ENCODE data around the gene EGLN3. TPM values are rescaled to one million over a fixed set of nuclear protein-coding genes. Genes with fewer than 3 reads are reported as not detected.

EGLN3 gene
- total and polyA plus RNA-seq, 10 of the 15 experiments (the other 5 are each of a cell fraction or from before 2014, with no cell fraction given): 0.42 to 8.1 (median 2.0) TPM

DNA sequence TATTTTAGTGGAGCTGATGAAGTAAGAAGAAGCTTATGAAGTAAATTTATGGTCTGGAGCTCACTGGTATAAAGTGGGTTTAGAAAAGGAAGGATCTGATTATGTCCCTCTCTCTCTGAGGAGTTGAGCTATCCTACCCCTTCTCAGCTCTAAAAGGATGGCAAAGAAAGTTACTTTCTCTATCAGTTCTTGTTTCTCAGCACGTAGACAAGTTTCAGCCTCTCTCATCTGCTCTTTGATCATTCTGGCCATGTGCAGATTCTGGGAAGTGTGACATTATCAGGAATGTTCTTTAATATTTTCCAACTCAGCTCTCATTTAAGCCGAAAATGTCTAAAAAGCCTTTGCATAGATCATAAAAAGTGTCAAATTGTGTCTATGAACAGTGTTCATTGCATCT is 5.8 kb upstream of the EGLN3 start (continued):
- TF ChIP-seq, protein P1, sequence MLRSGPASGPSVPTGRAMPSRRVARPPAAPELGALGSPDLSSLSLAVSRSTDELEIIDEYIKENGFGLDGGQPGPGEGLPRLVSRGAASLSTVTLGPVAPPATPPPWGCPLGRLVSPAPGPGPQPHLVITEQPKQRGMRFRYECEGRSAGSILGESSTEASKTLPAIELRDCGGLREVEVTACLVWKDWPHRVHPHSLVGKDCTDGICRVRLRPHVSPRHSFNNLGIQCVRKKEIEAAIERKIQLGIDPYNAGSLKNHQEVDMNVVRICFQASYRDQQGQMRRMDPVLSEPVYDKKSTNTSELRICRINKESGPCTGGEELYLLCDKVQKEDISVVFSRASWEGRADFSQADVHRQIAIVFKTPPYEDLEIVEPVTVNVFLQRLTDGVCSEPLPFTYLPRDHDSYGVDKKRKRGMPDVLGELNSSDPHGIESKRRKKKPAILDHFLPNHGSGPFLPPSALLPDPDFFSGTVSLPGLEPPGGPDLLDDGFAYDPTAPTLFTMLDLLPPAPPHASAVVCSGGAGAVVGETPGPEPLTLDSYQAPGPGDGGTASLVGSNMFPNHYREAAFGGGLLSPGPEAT (IDR thresholded peaks at IDR 0.05; ENCODE audit: low read depth): peak; percentile 36; the same call in 1 of the 2 replicates
- TF ChIP-seq YY1 (IDR thresholded peaks at IDR 0.05; ENCODE audit: low read depth, low read length) (no peak), NR2F1 (conservative IDR thresholded peaks at IDR 0.05) (no peak), FOXM1 (IDR thresholded peaks at IDR 0.05; ENCODE audit: low read depth, low read length) (no peak)

GRCh38 chr14:33954016-33954598 is 3.2 kb upstream of the EGLN3 start:
- no peak for ATAC-seq
- FAIRE-seq: no peak
- H2AFZ ChIP-seq (ENCODE audit: control insufficient read depth, low read depth, low read length): no peak overlapping the region
- no peak overlapping the region for H3K9ac ChIP-seq (ENCODE audit: control insufficient read depth, insufficient read depth, low read length)
- H3K4me2 ChIP-seq (ENCODE audit: control insufficient read depth, insufficient read depth): no peak overlapping the region
- ChIA-PET RAD21 (ENCODE audit: unreplicated experiment) (interaction anchor here (0.6 kb wide), 1 partner anchor 65 kb away, joined by 3 read pairs; no protein-coding TSS in a partner anchor), CTCF (interaction anchor here (0.8 to 1.4 kb wide), 2 partner anchors 11 to 144 kb away, joined by 3 to 4 read pairs; no protein-coding TSS in a partner anchor), POLR2A (interaction anchor here (1.0 kb wide), 1 partner anchor 9 kb away, joined by 4 read pairs; no protein-coding TSS in a partner anchor), SMC1A (ENCODE audit: uncharacterized antibody, unreplicated experiment) (interaction anchor here (0.9 to 3.1 kb wide), 6 partner anchors 8 to 142 kb away, joined by 3 to 13 read pairs (median 4); no protein-coding TSS in a partner anchor)
- intact Hi-C loops (cut with micrococcal nuclease; ENCODE audit: unreplicated experiment) (loop anchor here (10.0 kb wide), 1 partner anchor 109 kb away; no protein-coding TSS in a partner anchor), in situ Hi-C loops (cut with MboI) (no loop called here)
- 53% methylated on average over 3 of the region's 3 CpGs for WGBS (ENCODE audit: insufficient coverage, insufficient replicate concordance, low lambda C conversion rate, missing lambda C conversion rate)
- no peak for DNase-seq (ENCODE audit: low read depth, low spot score)
- H3K27ac ChIP-seq (ENCODE audit: control insufficient read depth, insufficient read depth): no peak overlapping the region
- H3K27me3 ChIP-seq (replicated peaks in 1 of 2; ENCODE audit: control insufficient read depth in 2 of 2, insufficient read depth in 2 of 2, low read length in 1 of 2): peaks cover 0 to 8% of the 10 kb centered on the region in 2 experiments; a peak in 2 of 4 replicates
- peaks cover 20% of the 10 kb centered on the region for H3K4me1 ChIP-seq (ENCODE audit: control insufficient read depth, insufficient read depth, low read length)
- no TSS peak for BruUV-seq (replicated peaks)
- H3K4me3 ChIP-seq: no peak overlapping the region
- H3K36me3 ChIP-seq (ENCODE audit: control insufficient read depth in 2 of 2, insufficient read depth in 2 of 2, low read length in 1 of 2): no peaks in the 10 kb centered on the region
- H3K79me2 ChIP-seq (ENCODE audit: control insufficient read depth, insufficient read depth, low read length): no peaks in the 10 kb centered on the region; the same call in 1 of the 2 replicates
- H3K9me3 ChIP-seq (replicated peaks; ENCODE audit: control insufficient read depth, insufficient read depth, low read length): no peaks in the 10 kb centered on the region; the same call in 1 of the 3 replicates
- no peaks in the 10 kb centered on the region for H4K20me1 ChIP-seq (ENCODE audit: control insufficient read depth, insufficient read depth)
- no peak for TF ChIP-seq NFXL1 (IDR thresholded peaks at IDR 0.05; ENCODE audit: borderline replicate concordance)
- TF ChIP-seq, protein P2, sequence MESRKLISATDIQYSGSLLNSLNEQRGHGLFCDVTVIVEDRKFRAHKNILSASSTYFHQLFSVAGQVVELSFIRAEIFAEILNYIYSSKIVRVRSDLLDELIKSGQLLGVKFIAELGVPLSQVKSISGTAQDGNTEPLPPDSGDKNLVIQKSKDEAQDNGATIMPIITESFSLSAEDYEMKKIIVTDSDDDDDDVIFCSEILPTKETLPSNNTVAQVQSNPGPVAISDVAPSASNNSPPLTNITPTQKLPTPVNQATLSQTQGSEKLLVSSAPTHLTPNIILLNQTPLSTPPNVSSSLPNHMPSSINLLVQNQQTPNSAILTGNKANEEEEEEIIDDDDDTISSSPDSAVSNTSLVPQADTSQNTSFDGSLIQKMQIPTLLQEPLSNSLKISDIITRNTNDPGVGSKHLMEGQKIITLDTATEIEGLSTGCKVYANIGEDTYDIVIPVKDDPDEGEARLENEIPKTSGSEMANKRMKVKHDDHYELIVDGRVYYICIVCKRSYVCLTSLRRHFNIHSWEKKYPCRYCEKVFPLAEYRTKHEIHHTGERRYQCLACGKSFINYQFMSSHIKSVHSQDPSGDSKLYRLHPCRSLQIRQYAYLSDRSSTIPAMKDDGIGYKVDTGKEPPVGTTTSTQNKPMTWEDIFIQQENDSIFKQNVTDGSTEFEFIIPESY (IDR thresholded peaks at IDR 0.05): no peak
- no peak for TF ChIP-seq MEF2A (IDR thresholded peaks at IDR 0.05; ENCODE audit: insufficient read depth, low read depth, low read length)
- TF ChIP-seq, protein P3, sequence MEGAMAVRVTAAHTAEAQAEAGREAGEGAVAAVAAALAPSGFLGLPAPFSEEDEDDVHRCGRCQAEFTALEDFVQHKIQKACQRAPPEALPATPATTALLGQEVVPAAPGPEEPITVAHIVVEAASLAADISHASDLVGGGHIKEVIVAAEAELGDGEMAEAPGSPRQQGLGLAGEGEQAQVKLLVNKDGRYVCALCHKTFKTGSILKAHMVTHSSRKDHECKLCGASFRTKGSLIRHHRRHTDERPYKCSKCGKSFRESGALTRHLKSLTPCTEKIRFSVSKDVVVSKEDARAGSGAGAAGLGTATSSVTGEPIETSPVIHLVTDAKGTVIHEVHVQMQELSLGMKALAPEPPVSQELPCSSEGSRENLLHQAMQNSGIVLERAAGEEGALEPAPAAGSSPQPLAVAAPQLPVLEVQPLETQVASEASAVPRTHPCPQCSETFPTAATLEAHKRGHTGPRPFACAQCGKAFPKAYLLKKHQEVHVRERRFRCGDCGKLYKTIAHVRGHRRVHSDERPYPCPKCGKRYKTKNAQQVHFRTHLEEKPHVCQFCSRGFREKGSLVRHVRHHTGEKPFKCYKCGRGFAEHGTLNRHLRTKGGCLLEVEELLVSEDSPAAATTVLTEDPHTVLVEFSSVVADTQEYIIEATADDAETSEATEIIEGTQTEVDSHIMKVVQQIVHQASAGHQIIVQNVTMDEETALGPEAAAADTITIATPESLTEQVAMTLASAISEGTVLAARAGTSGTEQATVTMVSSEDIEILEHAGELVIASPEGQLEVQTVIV (IDR thresholded peaks at IDR 0.05; ENCODE audit: borderline replicate concordance, partially characterized antibody): no peak
- no peak for TF ChIP-seq MLLT1 (IDR thresholded peaks at IDR 0.05)
- TF ChIP-seq LARP7 (IDR thresholded peaks at IDR 0.05): no peak
- no peak for TF ChIP-seq POLR2AphosphoS5 (IDR thresholded peaks at IDR 0.05; ENCODE audit: low read length)
- no peak for TF ChIP-seq IKZF2 (IDR thresholded peaks at IDR 0.05)
- no peak for TF ChIP-seq NFYA (IDR thresholded peaks at IDR 0.05; ENCODE audit: borderline replicate concordance, low read depth, low read length)
- TF ChIP-seq GABPA (IDR thresholded peaks at IDR 0.05; ENCODE audit: low read depth): no peak
- no peak for TF ChIP-seq BACH1 (IDR thresholded peaks at IDR 0.05; ENCODE audit: borderline replicate concordance)

Measured in GM12878 (cell line).